T47D (cell line): ENCODE data around the gene ERC2.
"Not testable (repeated sequence)": the region's sequence is repeated elsewhere in the genome, so short reads cannot be mapped to it uniquely, and the experiment has no call there.

ENCODE experiments used
- DNase-seq, 2 experiments: peaks; one replicate each; pipeline versions ENCODE4 v3.0.0 to v3.0.0-alpha.2; 2011 to 2012; ENCODE audit warnings: low read depth in 1 of 2, low spot score in 1 of 2
- JUND ChIP-seq: IDR thresholded peaks from 2 replicates; pipeline ENCODE4 v1.6.1; 2012; ENCODE audit warnings: low read depth
- in situ Hi-C: cut with HindIII; loops from 2 replicates; pipeline ENCODE4 v1.10.0; 2016; ENCODE audit warnings: low sequenced_read_pairs, low pct_unique_long_range_greater_than_20kb

ERC2 gene

DNA sequence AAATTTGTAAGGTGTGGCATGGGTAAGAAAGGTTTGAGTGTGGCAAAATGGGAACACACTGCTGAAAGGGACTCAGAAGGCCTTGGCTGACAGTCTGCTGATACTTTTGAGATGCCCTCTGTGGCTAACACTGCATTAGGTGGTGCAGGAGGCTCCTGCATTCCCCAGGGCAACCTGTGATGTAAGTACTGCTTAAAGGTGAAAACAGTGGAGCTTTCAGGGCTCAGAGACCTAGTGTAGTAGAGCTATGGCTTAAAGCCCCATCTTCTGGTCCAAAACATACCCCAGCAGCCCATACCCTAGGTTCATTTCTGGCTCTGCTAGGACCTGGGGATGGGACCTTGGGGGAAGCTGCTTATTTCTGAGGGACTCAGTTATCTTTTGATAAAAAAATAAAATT, 374.1 kb downstream of the ERC2 start:
- in situ Hi-C loops = no loop called here
- DNase-seq = no peak
- no peak for TF ChIP-seq JUND

DNA sequence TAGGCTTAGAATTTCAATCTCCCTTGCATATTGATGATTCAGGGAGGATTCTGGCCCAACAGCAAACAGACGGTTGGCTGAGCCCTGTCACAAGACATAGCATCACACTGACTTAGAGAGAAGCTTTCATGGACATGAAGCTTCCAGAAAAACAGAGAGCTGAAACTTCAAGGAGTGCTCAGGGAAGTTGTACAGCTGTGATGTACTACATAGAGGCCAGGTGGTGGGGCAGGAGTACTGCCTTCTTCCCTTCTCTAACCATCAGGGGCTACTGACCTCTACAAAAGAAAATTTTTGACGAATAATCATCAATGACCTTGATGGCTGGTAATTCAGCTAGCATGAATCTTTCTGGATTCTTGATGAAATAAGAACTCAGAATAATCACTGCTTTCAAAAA, 378.5 kb downstream of the ERC2 start:
- in situ Hi-C loops = no loop called here
- TF ChIP-seq JUND = no peak
- DNase-seq = no peak

DNA sequence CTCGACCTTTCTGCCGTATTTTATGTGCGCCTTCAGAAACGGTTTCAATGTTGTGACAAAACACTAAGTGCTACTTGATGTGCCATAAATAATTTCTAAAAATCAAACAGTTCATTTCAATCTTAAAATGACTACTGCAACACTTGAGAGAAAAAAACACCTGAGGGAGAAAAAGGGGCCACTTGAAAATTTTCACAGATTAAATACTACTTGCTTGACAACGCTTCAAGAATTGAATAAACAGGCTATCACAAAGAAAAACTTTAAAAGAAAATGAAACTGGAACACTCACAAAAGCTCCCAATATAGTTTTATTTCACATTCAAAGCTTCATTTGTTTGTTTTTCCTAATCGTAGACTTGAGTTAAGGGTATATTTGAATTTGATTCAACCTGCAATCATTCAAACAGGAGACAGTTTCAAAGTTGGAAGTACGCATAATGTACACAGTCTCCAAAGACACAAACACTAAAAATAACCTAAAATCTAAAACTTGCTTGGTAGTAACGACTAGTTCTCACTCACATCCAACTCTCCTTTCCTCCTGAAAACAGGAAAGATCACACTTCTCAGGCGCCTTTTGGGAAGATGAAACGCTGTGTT, 380.7 kb downstream of the ERC2 start:
- in situ Hi-C loops = no loop called here
- no peak for DNase-seq
- no peak for TF ChIP-seq JUND

DNA sequence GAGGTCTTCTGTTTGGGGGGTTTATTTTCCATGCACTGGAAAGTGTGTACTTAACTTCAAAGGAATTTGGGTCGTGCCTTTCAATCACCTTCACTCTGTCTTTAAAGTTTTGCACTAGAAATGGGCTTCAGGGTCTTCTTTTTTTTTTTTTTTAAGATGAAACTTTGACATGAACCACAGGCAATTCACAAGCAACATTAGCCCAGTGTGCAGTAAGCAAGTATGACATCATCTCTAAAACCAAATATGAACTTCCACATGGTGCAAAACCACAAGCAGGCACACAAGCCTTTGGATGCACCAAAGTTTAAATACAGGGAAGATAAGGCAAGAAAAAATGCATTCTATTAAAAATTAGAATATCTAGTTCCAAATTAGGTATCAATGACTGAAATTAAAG, 381.9 kb downstream of the ERC2 start:
- no peak for DNase-seq
- in situ Hi-C loops = no loop called here
- TF ChIP-seq JUND = no peak

DNA sequence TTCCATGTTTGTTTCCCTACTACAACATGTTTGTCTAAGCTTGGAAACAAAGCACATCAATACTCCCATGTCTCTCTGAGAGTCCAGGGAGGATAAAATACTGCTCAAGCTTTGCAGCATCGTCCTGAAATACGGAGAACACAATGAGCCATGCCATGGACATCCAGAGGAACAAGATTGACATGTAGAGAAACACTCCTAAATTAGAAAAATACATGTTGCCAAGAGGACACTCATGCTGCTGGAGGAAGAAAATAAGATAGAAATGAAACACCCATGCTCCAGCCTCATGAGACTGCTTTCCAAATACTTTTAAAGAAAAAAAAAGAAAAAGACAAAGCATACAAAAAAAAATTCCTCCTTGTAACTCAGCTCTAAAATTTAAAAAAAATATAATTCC, 387.0 kb downstream of the ERC2 start:
- in situ Hi-C loops = no loop called here
- DNase-seq = no peak
- TF ChIP-seq JUND = no peak

DNA sequence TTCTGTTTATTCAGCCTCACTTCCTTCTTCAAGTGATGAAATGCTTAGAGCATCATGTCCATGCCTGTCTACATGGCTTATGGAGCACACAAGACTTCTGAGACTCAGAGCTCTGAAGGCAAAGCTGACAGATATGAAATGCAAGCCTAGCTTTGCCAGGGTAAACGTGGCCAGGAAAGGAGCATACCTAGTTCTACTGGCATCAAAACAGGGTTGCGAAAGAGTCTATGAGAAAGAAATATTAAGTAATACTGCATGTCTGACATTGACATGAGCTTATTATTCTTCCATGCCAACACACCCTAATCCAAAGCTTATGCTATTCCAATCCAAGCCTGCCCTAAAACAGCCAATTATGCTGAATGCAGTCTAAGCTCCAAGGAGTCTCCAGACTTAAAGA, 391.5 kb downstream of the ERC2 start:
- no peak for TF ChIP-seq JUND
- no peak for DNase-seq
- in situ Hi-C loops = no loop called here

DNA sequence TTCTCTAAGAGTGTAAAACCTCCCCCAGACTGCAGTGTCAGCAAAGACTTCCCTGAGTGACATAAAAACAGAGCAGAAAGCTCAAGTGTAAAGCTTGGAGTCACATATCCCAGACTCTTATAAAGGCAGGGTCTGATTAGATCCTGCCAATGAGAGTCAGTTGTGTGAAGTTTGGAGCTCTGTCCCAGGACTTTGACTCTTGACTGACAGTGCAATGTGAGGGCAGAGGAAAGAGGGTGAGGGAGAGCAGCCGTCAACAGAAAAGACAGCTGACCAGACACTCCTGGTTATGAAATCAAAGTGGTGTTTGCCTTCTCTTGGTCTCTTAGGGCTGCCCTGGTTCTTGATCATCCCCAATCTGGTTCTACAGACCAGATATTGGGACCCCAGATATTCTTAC, 393.2 kb downstream of the ERC2 start:
- TF ChIP-seq JUND = no peak
- DNase-seq = no peak
- in situ Hi-C loops = no loop called here

DNA sequence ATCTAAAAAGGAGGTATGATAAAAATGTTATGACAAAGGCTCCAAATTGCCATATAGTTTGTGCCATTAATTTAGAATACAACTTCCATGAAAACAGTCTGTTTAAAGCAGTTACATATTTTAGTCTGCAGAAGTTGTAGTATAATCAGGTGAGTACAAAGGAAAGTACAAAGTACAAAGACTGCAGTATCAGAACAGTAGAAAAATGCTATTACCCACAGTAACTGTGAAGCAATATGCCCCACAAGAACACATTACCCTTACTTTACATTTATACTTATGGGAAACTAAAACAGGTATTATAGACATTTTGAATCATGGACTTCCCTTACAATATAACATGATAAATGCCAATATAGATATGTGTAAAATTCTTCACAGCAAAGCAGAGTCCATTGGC, 398.5 kb downstream of the ERC2 start:
- DNase-seq = no peak
- no peak for TF ChIP-seq JUND
- in situ Hi-C loops = no loop called here

DNA sequence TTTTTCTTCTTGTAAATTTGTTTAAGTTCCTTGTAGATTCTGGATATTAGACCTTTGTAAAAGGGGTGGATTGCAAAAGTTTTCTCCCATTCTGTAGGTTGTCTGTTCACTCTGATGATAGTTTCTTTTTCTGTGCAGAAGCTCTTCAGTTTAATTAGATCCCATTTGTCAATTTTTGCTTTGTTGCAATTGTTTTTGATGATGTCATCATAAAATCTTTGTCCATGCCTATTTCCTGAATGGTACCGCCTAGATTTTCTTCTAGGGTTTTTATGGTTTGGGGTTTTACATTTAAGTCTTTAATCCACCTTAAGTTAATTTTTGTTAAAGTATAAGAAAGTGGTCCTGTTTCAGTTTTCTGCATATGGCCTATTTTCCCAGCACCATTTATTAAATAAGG, 401.9 kb downstream of the ERC2 start:
- in situ Hi-C loops, DNase-seq: not testable (repeated sequence)

DNA sequence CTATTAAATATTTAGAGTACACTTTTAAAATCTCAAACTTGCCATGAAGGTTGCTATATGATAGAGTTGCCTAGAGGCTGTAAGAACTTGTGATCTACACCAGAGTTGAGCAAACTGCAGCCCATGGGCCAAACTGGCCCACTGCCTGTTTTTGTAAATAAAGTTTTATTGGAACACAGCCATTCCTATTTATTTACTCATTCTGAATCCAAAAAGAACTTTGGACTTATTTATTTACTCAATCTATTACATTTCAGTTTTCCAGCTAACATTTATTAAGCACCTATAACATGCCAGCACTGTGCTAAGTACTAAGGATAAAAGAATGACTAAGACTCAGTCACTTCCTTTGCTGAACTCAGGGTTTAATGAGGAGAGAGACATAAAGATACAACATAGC, 403.6 kb downstream of the ERC2 start:
- TF ChIP-seq JUND = no peak
- no peak for DNase-seq
- in situ Hi-C loops = no loop called here

DNA sequence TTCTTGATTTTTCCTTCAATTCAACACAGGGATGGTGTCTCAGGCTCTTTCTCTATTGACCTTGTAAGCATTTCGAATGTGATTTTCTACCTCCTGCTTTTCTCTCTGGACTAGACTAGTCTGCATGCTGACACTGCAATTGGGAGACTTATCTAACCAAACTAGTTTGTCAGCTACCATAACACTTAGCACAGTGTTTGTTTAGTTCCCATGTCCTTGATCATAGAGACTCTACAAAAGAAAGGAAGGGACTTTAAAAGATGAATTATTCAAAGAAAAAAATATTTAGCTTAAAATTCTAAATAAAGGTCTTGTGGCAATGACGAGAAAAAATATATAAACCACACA, 407.0 kb downstream of the ERC2 start:
- no peak for TF ChIP-seq JUND

DNA sequence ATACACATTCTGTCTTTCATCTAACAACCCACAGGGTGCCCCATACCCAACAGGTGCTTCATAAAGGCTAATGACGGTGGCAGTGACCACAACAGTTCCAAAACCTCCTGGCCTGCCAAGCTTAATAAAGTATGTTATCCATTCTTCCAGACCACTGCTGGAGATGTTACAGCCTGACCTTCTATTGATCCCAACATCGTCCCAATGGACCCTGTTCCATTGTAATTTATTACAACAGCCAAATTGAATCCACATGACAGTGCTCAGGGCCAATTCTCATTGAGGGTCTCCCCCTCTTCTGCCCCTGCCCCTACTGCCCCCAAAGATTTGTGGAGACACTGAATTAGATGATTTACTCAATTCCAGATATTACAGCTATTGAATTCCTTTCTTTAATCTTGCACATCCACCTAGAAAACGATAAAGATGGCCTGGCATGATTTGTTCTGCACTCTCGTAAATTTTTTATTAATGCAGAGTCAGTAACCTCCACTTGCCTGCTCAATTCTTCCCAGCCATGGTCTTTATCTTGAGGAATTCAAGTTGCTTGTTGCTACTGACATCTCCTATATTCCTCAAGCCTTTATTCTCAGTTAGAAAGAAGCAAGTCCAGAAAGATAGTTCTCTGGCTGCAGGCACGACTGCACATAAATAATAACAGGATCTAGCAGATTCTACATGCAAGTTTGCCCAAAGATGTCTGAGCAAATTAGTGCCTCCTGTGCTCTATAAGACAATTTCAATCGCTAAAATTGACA, 407.6 kb downstream of the ERC2 start:
- in situ Hi-C loops = no loop called here
- no peak for TF ChIP-seq JUND
- DNase-seq = no peak

More for the DNA sequence above, 407.0 kb downstream of the ERC2 start:
- peak in 1 of 2 experiments; percentile 62 for DNase-seq
- in situ Hi-C loops = no loop called here

DNA sequence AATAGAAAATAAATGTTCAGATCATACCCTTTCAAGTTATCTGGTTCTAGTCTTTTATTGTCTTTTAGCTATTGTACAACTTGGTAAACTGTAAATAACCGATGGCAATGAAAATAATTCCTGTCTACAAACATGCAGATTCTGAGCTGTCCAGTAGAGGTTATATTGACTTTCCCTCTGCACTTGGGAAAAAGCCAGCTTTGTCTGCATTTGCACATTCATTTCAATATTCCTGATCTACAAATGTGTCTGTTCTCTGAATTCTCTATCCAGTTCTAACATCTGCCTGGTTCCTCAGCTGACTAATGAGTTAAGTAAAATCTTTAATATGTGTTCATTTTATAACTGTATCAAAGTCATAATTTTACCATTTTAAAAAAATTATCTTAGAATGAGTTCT, 408.5 kb downstream of the ERC2 start:
- in situ Hi-C loops = no loop called here
- DNase-seq = peak in 1 of 2 experiments; percentile 46
- no peak for TF ChIP-seq JUND

DNA sequence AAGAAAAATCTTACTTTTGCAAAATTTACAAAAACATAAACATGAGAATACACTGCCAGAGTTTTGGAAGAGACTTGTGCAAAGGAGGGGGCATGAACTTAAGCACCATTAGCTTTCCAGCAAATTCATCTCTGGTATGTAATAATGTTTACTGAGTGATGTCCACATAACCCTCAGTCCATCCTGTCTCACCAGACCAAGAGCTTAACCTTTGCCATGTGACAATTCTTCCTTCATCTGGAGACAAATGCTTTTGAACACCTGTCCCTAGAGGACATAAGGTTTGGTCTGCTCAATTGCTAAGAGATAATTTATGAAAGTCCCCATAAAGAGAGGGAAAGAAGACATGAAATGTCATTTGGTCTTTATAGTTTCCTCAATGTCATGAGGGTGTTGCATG, 412.3 kb downstream of the ERC2 start:
- DNase-seq = peak in 1 of 2 experiments; percentile 22
- in situ Hi-C loops = no loop called here
- no peak for TF ChIP-seq JUND
